Measurements from ENCODE around the gene MYPOP.

- TF ChIP-seq CTCF (IDR thresholded peaks at IDR 0.05 in 2 of 3, conservative IDR thresholded peaks at IDR 0.05 in 1 of 3; ENCODE audit: insufficient read depth in 2 of 3, low read depth in 1 of 3, low read length in 3 of 3) (peak; percentile 27 to 42 (median 33); a peak in 5 of 6 replicates), CBX1 (IDR thresholded peaks at IDR 0.05; ENCODE audit: low read depth) (no peak), E2F5 (CRISPR knock-in tag; IDR thresholded peaks at IDR 0.05) (no peak), ATF1 (CRISPR knock-in tag; IDR thresholded peaks at IDR 0.05) (no peak), ATF1 (tag; IDR thresholded peaks at IDR 0.05) (no peak), ELF4 (CRISPR knock-in tag; IDR thresholded peaks at IDR 0.05) (no peak), PCBP2 (IDR thresholded peaks at IDR 0.05; ENCODE audit: low read depth, low read length, poor library complexity, severe bottlenecking) (no peak), ZNF140 (CRISPR knock-in tag; IDR thresholded peaks at IDR 0.05) (no peak), SPI1 (IDR thresholded peaks at IDR 0.05; ENCODE audit: borderline replicate concordance, low read depth, low read length) (no peak), NFRKB (IDR thresholded peaks at IDR 0.05; ENCODE audit: low read depth) (no peak), RBM34 (IDR thresholded peaks at IDR 0.05; ENCODE audit: borderline replicate concordance, insufficient read depth, low read length) (no peak), REST (IDR thresholded peaks at IDR 0.05; ENCODE audit: borderline replicate concordance) (no peak), REST (CRISPR knock-in tag; IDR thresholded peaks at IDR 0.05; ENCODE audit: low read depth) (no peak), TCF7L2 (IDR thresholded peaks at IDR 0.05; ENCODE audit: low read depth, low read length) (no peak), ARNT (IDR thresholded peaks at IDR 0.05) (no peak), ZNF785 (CRISPR knock-in tag; IDR thresholded peaks at IDR 0.05) (no peak)
Measured at GRCh38 chr19:45922281-45922680, 19.9 kb upstream of the MYPOP start.
